Ectodermal cell (in vitro differentiated cells): ENCODE data around the gene PPP2R5A.
"Not testable (repeated sequence)": the region's sequence is repeated elsewhere in the genome, so short reads cannot be mapped to it uniquely, and the experiment has no call there.

Experiments
- H3K27ac ChIP-seq: 2 replicates; pipeline ENCODE4 v1.7.0; 2013; ENCODE audit warnings: mild to moderate bottlenecking, low read depth, low read length; ENCODE audit not compliant: insufficient read depth, poor library complexity, severe bottlenecking
- H3K27me3 ChIP-seq: 2 replicates; pipeline ENCODE4 v1.7.0; 2013; ENCODE audit warnings: mild to moderate bottlenecking, low read length; ENCODE audit not compliant: insufficient read depth, control insufficient read depth, poor library complexity, severe bottlenecking
- H3K36me3 ChIP-seq: one replicate; pipeline ENCODE4 v1.7.0; 2013; ENCODE audit warnings: low read length; ENCODE audit not compliant: control insufficient read depth, insufficient read depth
- H3K4me1 ChIP-seq: one replicate; pipeline ENCODE4 v1.7.0; 2013; ENCODE audit warnings: low read length; ENCODE audit not compliant: control insufficient read depth, insufficient read depth
- H3K4me3 ChIP-seq: 2 replicates; pipeline ENCODE4 v1.7.0; 2013; ENCODE audit warnings: low read depth, low read length, control low read depth; ENCODE audit not compliant: insufficient read depth
- H3K9me3 ChIP-seq: 2 replicates; pipeline ENCODE4 v1.7.0; 2013; ENCODE audit warnings: mild to moderate bottlenecking, low read length, moderate library complexity; ENCODE audit not compliant: control insufficient read depth
- whole genome bisulfite sequencing, 2 experiments: methylation state at CpG; one replicate each; pipeline ENCODE4 v1.1.7; 2013; ENCODE audit warnings: missing lambda C conversion rate in 2 of 2; 5-methylcytosine and 5-hydroxymethylcytosine counted together

PPP2R5A gene

DNA sequence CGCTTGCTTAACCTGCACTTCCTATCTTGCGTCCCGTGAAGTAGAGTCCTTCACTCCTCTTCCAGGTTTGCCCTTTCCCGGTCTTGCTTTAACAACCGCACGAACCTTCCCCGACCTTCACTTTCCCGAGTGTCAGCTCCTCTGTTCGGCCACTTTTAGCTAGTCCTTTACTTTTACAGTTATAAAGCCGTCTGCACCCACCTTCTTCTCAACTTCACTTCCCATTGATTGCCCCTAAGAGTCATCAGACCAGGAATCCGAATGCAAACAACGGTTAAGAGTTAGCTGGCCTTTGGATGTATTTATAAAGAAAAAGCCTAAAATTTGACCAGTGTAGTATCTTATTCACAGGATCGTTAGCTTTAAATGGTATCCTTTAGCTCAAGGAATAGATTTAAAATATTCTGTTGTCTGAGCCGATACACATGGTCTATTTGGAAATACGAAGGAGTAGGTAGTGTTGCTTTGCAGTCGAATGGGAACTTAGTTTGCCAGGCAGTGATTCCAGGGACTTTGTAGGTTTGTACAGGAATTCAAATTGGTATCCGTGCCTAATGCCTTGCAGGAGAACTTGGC lies 1.4 kb downstream of the PPP2R5A start:
- Histone ChIP-seq H3K4me3 (peak overlapping the region; percentile 89), H3K9me3 (no peaks in the 10 kb centered on the region), H3K27me3 (peaks cover 4% of the 10 kb centered on the region), H3K36me3 (no peaks in the 10 kb centered on the region), H3K4me1 (no peaks in the 10 kb centered on the region), H3K27ac (no peak overlapping the region)
- 1 to 2% methylated on average over 17 of the region's 17 CpGs for WGBS, 2 experiments

- WGBS, 2 experiments = 77 to 83% methylated on average over 1 to 2 of the region's 3 CpGs
- Histone ChIP-seq H3K9me3 (no peaks in the 10 kb centered on the region), H3K4me3 (peak overlapping the region; percentile 89), H3K27ac (no peak overlapping the region), H3K4me1 (no peaks in the 10 kb centered on the region), H3K36me3 (no peaks in the 10 kb centered on the region), H3K27me3 (peaks cover 4% of the 10 kb centered on the region)
Observed at GRCh38 chr1:212287261-212287895, 2.2 kb downstream of the PPP2R5A start.

- not testable (repeated sequence) for H3K9me3 ChIP-seq, H3K36me3 ChIP-seq, H3K4me1 ChIP-seq, H3K4me3 ChIP-seq, H3K27ac ChIP-seq, H3K27me3 ChIP-seq
- 90 to 97% methylated on average over 9 of the region's 9 CpGs for WGBS, 2 experiments
Observed at GRCh38 chr1:212287995-212288394, 2.8 kb downstream of the PPP2R5A start.

DNA sequence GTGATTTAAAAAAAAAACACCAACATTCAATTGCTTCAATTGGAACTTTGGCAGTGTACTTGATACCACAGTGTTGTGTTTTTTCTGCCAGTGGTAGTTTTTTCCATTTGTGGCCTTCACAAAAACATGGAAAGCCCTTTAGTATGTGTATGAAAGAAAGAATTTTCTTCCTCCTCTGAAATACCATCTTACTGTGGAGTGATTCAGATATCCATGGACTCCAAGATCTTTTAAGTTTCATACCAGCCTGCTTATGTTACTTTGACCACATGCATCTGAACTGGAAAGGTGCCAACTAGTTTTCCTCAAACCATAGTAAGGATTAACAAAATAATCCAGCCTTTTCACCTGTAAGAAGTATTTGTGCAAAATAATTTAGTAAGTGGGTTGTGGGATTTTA lies 3.4 kb downstream of the PPP2R5A start:
- no peaks in the 10 kb centered on the region for H3K9me3 ChIP-seq
- no peak overlapping the region for H3K27ac ChIP-seq
- no peaks in the 10 kb centered on the region for H3K4me1 ChIP-seq
- H3K27me3 ChIP-seq = peaks cover 4% of the 10 kb centered on the region
- H3K4me3 ChIP-seq = no peak overlapping the region
- H3K36me3 ChIP-seq = no peaks in the 10 kb centered on the region

DNA sequence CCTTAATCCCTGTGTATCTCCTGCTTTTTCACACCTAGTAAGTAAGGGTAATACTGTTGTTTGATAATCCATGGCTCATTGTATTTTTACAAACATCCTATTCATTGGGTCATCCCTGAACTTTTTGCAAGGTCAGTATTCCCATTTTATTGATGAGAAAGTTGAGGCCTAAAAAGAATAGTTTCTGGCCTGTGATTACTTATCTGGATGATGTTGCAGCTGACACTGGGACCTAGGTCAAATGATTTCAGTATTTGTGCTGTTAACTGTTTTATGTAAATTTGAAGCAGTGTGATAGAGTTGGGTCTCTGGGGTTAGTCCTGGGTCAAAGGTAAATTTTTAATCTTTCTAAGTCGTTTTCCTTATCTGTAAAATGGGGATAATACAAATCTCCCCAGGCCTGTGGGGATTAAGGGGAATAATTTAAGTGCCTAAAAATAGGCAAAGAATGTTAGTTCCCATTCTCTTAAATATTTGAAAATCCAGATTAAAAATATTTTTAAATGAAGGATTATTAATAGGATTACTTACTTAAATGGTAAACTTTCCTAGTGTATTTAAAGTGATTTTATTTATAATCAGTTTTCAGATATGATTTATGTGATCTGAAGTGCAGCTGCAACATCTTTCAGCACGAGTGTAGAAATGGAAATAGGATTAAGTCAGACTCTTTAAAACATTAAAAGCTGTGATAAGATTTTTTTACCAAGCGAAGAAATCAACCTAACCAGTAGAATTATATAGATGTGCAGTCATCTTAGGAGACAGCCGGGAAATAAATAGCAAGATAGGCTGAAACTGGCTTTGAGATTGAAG lies 4.3 kb downstream of the PPP2R5A start:
- WGBS, 2 experiments = 86 to 94% methylated on average over 3 to 4 of the region's 4 CpGs
- Histone ChIP-seq H3K36me3 (no peaks in the 10 kb centered on the region), H3K9me3 (no peaks in the 10 kb centered on the region), H3K27ac (no peak overlapping the region), H3K4me1 (no peaks in the 10 kb centered on the region), H3K4me3 (no peak overlapping the region), H3K27me3 (peaks cover 4% of the 10 kb centered on the region)

DNA sequence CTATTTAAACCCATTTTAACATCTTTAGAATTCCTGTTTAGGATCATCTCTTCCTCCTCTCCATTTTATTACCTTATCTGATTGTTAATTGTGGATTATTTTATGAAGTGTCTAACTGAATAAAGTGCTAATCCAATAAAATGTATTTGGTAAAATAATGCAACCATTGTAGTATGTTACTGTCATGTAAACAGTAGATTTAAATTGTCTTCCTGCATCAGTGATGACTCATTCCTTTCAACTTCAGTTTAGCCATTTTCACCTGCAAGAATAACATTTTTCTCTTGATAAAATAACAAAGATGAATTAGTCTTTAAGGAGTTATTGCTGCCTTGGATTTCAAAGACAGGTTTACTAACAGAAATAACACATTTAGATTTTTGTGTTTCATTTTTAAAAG lies 5.4 kb downstream of the PPP2R5A start:
- Histone ChIP-seq H3K4me3 (no peak overlapping the region), H3K4me1 (no peaks in the 10 kb centered on the region), H3K9me3 (no peaks in the 10 kb centered on the region), H3K36me3 (no peaks in the 10 kb centered on the region), H3K27ac (no peak overlapping the region), H3K27me3 (peaks cover 4% of the 10 kb centered on the region)

GRCh38 chr1:212291505-212292134 lies 6.4 kb downstream of the PPP2R5A start:
- no peak overlapping the region for H3K4me3 ChIP-seq
- H3K36me3 ChIP-seq = no peaks in the 10 kb centered on the region
- H3K27me3 ChIP-seq = peaks cover under 1% of the 10 kb centered on the region
- no peaks in the 10 kb centered on the region for H3K9me3 ChIP-seq
- WGBS, 2 experiments = 30 to 36% methylated on average over 5 to 6 of the region's 6 CpGs
- no peaks in the 10 kb centered on the region for H3K4me1 ChIP-seq
- no peak overlapping the region for H3K27ac ChIP-seq

DNA sequence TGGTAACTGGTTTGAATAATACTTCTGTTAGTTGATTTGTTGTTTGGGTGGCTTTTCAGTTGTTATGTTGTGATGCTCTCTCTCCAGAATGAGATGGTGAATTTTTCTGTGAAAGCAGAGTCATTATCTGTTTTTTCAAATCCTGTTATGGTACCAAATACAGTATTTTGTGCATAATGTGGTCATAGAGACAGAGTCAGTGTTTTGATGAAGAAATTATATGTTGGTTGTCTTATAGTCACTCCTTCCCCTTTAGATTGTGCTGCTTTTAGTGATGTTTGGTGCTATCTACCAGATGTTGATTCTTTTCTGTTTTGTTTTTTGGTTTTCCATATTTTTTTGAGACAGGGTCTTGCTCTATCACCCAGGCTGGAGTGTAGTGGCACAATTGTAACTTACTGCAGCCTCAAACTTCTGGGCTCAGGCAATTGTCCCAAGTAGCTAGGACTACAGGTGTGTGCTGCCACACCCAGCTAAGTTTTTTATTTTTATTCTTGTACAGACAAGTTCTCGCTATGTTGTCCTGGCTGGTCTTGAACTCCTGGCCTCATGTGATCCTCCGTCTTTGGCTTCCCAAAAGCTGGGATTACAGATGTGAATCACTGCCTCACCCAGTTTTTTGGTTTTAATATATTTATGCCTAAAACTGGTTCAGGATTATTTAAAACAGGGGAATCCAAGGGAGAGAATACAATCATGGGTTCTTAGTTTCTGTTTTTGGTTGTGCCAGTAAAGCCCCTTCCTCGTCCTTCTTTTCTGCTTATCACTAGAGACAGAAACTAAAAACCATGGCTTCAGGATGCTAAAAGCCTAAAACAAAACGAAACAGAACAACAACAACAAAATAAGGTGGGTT lies 7.3 kb downstream of the PPP2R5A start:
- WGBS, 2 experiments = 79 to 90% methylated on average over 4 of the region's 4 CpGs
- Histone ChIP-seq H3K4me1 (no peaks in the 10 kb centered on the region), H3K4me3 (no peak overlapping the region), H3K36me3 (no peaks in the 10 kb centered on the region), H3K9me3 (no peaks in the 10 kb centered on the region), H3K27ac (no peak overlapping the region), H3K27me3 (no peaks in the 10 kb centered on the region)

DNA sequence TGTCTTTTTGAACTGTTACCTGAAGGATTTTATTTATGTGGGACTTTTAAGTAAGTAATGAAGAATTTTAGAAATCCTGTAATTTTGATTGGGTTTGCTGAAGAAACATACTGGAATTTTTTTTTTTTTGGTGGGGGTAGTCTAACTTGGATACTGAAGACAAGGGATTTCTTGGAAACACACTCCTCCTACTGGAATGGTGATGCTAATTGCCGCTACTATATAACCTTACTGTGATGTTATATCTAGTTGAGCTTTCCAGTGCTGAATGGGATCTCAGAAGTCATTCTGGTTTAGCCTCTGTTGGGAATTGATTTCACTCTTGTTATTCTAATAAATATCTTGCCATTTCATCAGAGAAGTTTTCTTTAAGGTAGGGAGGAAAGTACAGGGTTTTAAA lies 8.4 kb downstream of the PPP2R5A start:
- 100% methylated on average over 1 of the region's 1 CpG; no CpG with 5 or more reads in 1 of the 2 experiments for WGBS, 2 experiments
- no peaks in the 10 kb centered on the region for H3K4me1 ChIP-seq
- no peaks in the 10 kb centered on the region for H3K36me3 ChIP-seq
- H3K27ac ChIP-seq = no peak overlapping the region
- H3K9me3 ChIP-seq = no peaks in the 10 kb centered on the region
- no peak overlapping the region for H3K4me3 ChIP-seq
- no peaks in the 10 kb centered on the region for H3K27me3 ChIP-seq
